OCI-LY3 (cell line): Measurements from ENCODE around the gene CCRL2.
A peak's percentile ranks its signal among the peaks of the same experiment; 100 is the strongest.

Experiments used
- H2AFZ ChIP-seq: fragments of 200-600, 300-600 bp; shearing (Covaris generic); 2 replicates; pipeline ENCODE4 v1.6.0; 2014; ENCODE audit warnings: antibody characterized with exemption, low read depth, low read length
- H3K27ac ChIP-seq: fragments of 200-600, 300-600 bp; sonication (generic); 2 replicates; pipeline ENCODE4 v1.5.1; 2014; ENCODE audit warnings: mild to moderate bottlenecking, low read length, moderate library complexity, mixed read lengths
- H3K27me3 ChIP-seq: fragments of 200-600, 300-600 bp; sonication (generic); 2 replicates; pipeline ENCODE4 v1.6.1; 2014; ENCODE audit warnings: low read depth, low read length, mixed read lengths
- H3K36me3 ChIP-seq: fragments of 200-600, 300-600 bp; sonication (generic); replicated peaks from 2 replicates; pipeline ENCODE3; 2014; ENCODE audit warnings: low read depth, low read length, mixed read lengths
- H3K4me1 ChIP-seq: fragments of 300-600, 200-600 bp; sonication (generic); 2 replicates; pipeline ENCODE4 v1.6.1; 2014; ENCODE audit warnings: low read length, mixed read lengths
- H3K4me2 ChIP-seq: fragments of 200-600, 300-600 bp; sonication (generic); 2 replicates; pipeline ENCODE4 v1.6.1; 2014; ENCODE audit warnings: low read length, mixed read lengths
- H3K4me3 ChIP-seq: fragments of 300-600, 200-600 bp; sonication (generic); 2 replicates; pipeline ENCODE4 v1.5.1; 2014; ENCODE audit warnings: antibody characterized with exemption, mild to moderate bottlenecking, low read length, moderate library complexity
- H3K79me2 ChIP-seq: fragments of 300-600, 200-600 bp; shearing (Covaris generic); 2 replicates; pipeline ENCODE4 v1.6.1; 2014; ENCODE audit warnings: mild to moderate bottlenecking, low read length, mixed read lengths
- H3K9ac ChIP-seq: fragments of 300-600, 200-600 bp; shearing (Covaris generic); 2 replicates; pipeline ENCODE4 v1.6.0; 2014; ENCODE audit warnings: mild to moderate bottlenecking, low read length, moderate library complexity
- H3K9me3 ChIP-seq: fragments of 200-600, 300-600 bp; shearing (Covaris generic); 2 replicates; pipeline ENCODE4 v1.6.1; 2014; ENCODE audit warnings: low read length, mixed read lengths; ENCODE audit not compliant: insufficient read depth
- H4K20me1 ChIP-seq: fragments of 200-600, 300-600 bp; sonication (generic); 2 replicates; pipeline ENCODE4 v1.6.1; 2016; ENCODE audit warnings: low read length, mixed read lengths; ENCODE audit not compliant: insufficient read depth
- CTCF ChIP-seq: fragments of 200-600, 300-600 bp; sonication (generic); IDR thresholded peaks from 2 replicates; pipeline ENCODE4 v1.5.1; 2014; ENCODE audit warnings: antibody characterized with exemption, low read length, low read depth
- EZH2phosphoT487 ChIP-seq: fragments of 200-600 bp; shearing (Covaris generic); IDR thresholded peaks from 2 replicates; pipeline ENCODE4 v1.6.1; 2018; ENCODE audit warnings: antibody characterized with exemption, mixed run types, low read depth

Gene CCRL2

GRCh38 chr3:46380471-46381221 is 26.4 kb upstream of the CCRL2 start:
- no peaks in the 10 kb centered on the region for H3K79me2 ChIP-seq
- peak overlapping the region; percentile 43 for H2AFZ ChIP-seq
- H3K4me1 ChIP-seq: peaks cover 36% of the 10 kb centered on the region
- peaks cover 18% of the 10 kb centered on the region for H3K27me3 ChIP-seq
- peak overlapping the region; percentile 65 for H3K4me2 ChIP-seq
- no peak overlapping the region for H3K27ac ChIP-seq
- H3K9me3 ChIP-seq: no peaks in the 10 kb centered on the region
- TF ChIP-seq CTCF (no peak), EZH2phosphoT487 (no peak)
- H3K36me3 ChIP-seq: no peaks in the 10 kb centered on the region
- H4K20me1 ChIP-seq: no peaks in the 10 kb centered on the region
- no peak overlapping the region; the same call in 1 of the 2 replicates for H3K9ac ChIP-seq
- peak overlapping the region; percentile 37 for H3K4me3 ChIP-seq

GRCh38 chr3:46381625-46382024 is 25.4 kb upstream of the CCRL2 start:
- H3K79me2 ChIP-seq: no peaks in the 10 kb centered on the region
- TF ChIP-seq EZH2phosphoT487: no peak
- TF ChIP-seq CTCF: no peak
- H3K4me3 ChIP-seq: no peak overlapping the region
- H3K27me3 ChIP-seq: peaks cover 9% of the 10 kb centered on the region
- H3K4me2 ChIP-seq: no peak overlapping the region
- no peak overlapping the region for H3K27ac ChIP-seq
- H3K9ac ChIP-seq: no peak overlapping the region
- H3K36me3 ChIP-seq: no peaks in the 10 kb centered on the region
- H2AFZ ChIP-seq: no peak overlapping the region
- H4K20me1 ChIP-seq: no peaks in the 10 kb centered on the region
- no peaks in the 10 kb centered on the region for H3K9me3 ChIP-seq
- H3K4me1 ChIP-seq: peaks cover 36% of the 10 kb centered on the region

GRCh38 chr3:46383211-46383950 is 23.7 kb upstream of the CCRL2 start:
- H4K20me1 ChIP-seq: no peaks in the 10 kb centered on the region
- no peak for TF ChIP-seq EZH2phosphoT487
- no peak for TF ChIP-seq CTCF
- H3K4me3 ChIP-seq: peak overlapping the region; percentile 3; the same call in 1 of the 2 replicates
- 0 out of 2 replicates have a peak, but pooled peaks cover 6% of the 10 kb centered on the region for H3K27me3 ChIP-seq
- peak overlapping the region; percentile 40 for H3K4me2 ChIP-seq
- no peaks in the 10 kb centered on the region for H3K36me3 ChIP-seq
- peak overlapping the region; percentile 83 for H2AFZ ChIP-seq
- no peaks in the 10 kb centered on the region for H3K9me3 ChIP-seq
- H3K4me1 ChIP-seq: peaks cover 36% of the 10 kb centered on the region
- no peaks in the 10 kb centered on the region for H3K79me2 ChIP-seq
- H3K9ac ChIP-seq: no peak overlapping the region
- no peak overlapping the region for H3K27ac ChIP-seq

- Histone ChIP-seq H3K9ac (no peak overlapping the region), H3K27ac (no peak overlapping the region), H4K20me1 (no peaks in the 10 kb centered on the region), H3K4me1 (peaks cover 33% of the 10 kb centered on the region), H3K4me2 (peak overlapping the region; percentile 40), H3K4me3 (peak overlapping the region; percentile 3; the same call in 1 of the 2 replicates), H3K79me2 (no peaks in the 10 kb centered on the region), H3K9me3 (no peaks in the 10 kb centered on the region), H2AFZ (0 out of 2 replicates have a peak overlapping the region, but pooled peaks have one; percentile 3), H3K36me3 (no peaks in the 10 kb centered on the region), H3K27me3 (0 out of 2 replicates have a peak, but pooled peaks cover 6% of the 10 kb centered on the region)
- TF ChIP-seq EZH2phosphoT487 (no peak), CTCF (no peak)
Observed at GRCh38 chr3:46383951-46384330, 23.1 kb upstream of the CCRL2 start.
